Mesendoderm (in vitro differentiated cells): ENCODE results near the gene KIF5B.

Source experiments
- DNase-seq: peaks from one replicate; pipeline ENCODE4 v3.0.0; 2013
- H2AK5ac ChIP-seq: 2 replicates; pipeline ENCODE4 v1.6.1; 2013; ENCODE audit warnings: low read length, inconsistent platforms
- H2BK120ac ChIP-seq: 2 replicates; pipeline ENCODE4 v1.6.1; 2013; ENCODE audit warnings: low read depth, mild to moderate bottlenecking, low read length, moderate library complexity, mixed read lengths
- H2BK15ac ChIP-seq: replicated peaks from 2 replicates; pipeline ENCODE4 v1.6.1; 2013; ENCODE audit warnings: low read depth, mild to moderate bottlenecking, moderate library complexity
- H2BK5ac ChIP-seq: 2 replicates; pipeline ENCODE4 v1.6.1; 2013; ENCODE audit warnings: low read length, inconsistent platforms
- H3K18ac ChIP-seq: 2 replicates; pipeline ENCODE4 v1.6.1; 2013; ENCODE audit warnings: mild to moderate bottlenecking, low read length, mixed read lengths
- H3K23ac ChIP-seq: one replicate; pipeline ENCODE4 v1.6.1; 2013; ENCODE audit warnings: low read length
- H3K27ac ChIP-seq: 2 replicates; pipeline ENCODE4 v1.5.1; 2013; ENCODE audit warnings: low read depth, mild to moderate bottlenecking, inconsistent platforms, low read length, moderate library complexity
- H3K27me3 ChIP-seq: 2 replicates; pipeline ENCODE4 v1.6.1; 2013; ENCODE audit warnings: low read length, control low read depth, mild to moderate bottlenecking, inconsistent platforms; ENCODE audit not compliant: insufficient read depth, poor library complexity
- H3K36me3 ChIP-seq: 2 replicates; pipeline ENCODE4 v1.6.1; 2013; ENCODE audit warnings: low read length, inconsistent platforms; ENCODE audit not compliant: control insufficient read depth, insufficient read depth
- H3K4ac ChIP-seq: one replicate; pipeline ENCODE4 v1.6.1; 2013; ENCODE audit warnings: low read depth, mild to moderate bottlenecking, low read length, moderate library complexity
- H3K4me1 ChIP-seq: 2 replicates; pipeline ENCODE4 v1.6.1; 2013; ENCODE audit warnings: low read depth, low read length, inconsistent platforms; ENCODE audit not compliant: control insufficient read depth
- H3K4me2 ChIP-seq: 2 replicates; pipeline ENCODE4 v1.6.1; 2013; ENCODE audit warnings: low read length
- H3K4me3 ChIP-seq: 2 replicates; pipeline ENCODE4 v1.5.1; 2013; ENCODE audit warnings: mild to moderate bottlenecking, low read length
- H3K56ac ChIP-seq: one replicate; pipeline ENCODE4 v1.6.1; 2013; ENCODE audit warnings: low read length
- H3K79me1 ChIP-seq: 2 replicates; pipeline ENCODE4 v1.6.1; 2013; ENCODE audit warnings: low read length, inconsistent platforms
- H3K79me2 ChIP-seq: 2 replicates; pipeline ENCODE4 v1.6.1; 2013; ENCODE audit warnings: mild to moderate bottlenecking, low read length; ENCODE audit not compliant: control insufficient read depth, insufficient read depth
- H3K9ac ChIP-seq: 2 replicates; pipeline ENCODE4 v1.6.1; 2013; ENCODE audit warnings: low read length, inconsistent platforms
- H4K5ac ChIP-seq: one replicate; pipeline ENCODE4 v1.6.1; 2013; ENCODE audit warnings: low read length
- H4K8ac ChIP-seq: one replicate; pipeline ENCODE4 v1.6.1; 2013; ENCODE audit warnings: low read depth, mild to moderate bottlenecking, control low read depth, low read length, moderate library complexity
- WGBS: extraction: QIAGEN DNeasy Blood & Tissue Kit; methylation state at CpG from one replicate; pipeline ENCODE4 v1.1.7; 2013; ENCODE audit warnings: low lambda C conversion rate, missing lambda C conversion rate; ENCODE audit not compliant: insufficient coverage; ENCODE audit errors: extremely low coverage; 5-methylcytosine and 5-hydroxymethylcytosine counted together

Gene KIF5B

GRCh38 chr10:32038777-32039176 lies 17.4 kb downstream of the KIF5B start:
- WGBS = 100% methylated on average over 2 of the region's 3 CpGs
- no peak overlapping the region for H2BK15ac ChIP-seq
- no peak overlapping the region for H3K27ac ChIP-seq
- H3K4ac ChIP-seq = no peak overlapping the region
- H3K79me2 ChIP-seq = peaks cover 26% of the 10 kb centered on the region
- no peak overlapping the region for H4K5ac ChIP-seq
- no peak overlapping the region for H2AK5ac ChIP-seq
- H3K4me1 ChIP-seq = no peaks in the 10 kb centered on the region
- no peak overlapping the region for H3K56ac ChIP-seq
- H3K36me3 ChIP-seq = peaks cover 2% of the 10 kb centered on the region
- H2BK5ac ChIP-seq = no peak overlapping the region
- no peak overlapping the region for H4K8ac ChIP-seq
- no peak overlapping the region for H3K4me2 ChIP-seq
- H3K27me3 ChIP-seq = no peaks in the 10 kb centered on the region
- H2BK120ac ChIP-seq = no peak overlapping the region
- no peak overlapping the region for H3K4me3 ChIP-seq
- no peak overlapping the region for H3K23ac ChIP-seq
- no peak overlapping the region for H3K9ac ChIP-seq
- H3K18ac ChIP-seq = no peak overlapping the region
- peaks cover 3% of the 10 kb centered on the region for H3K79me1 ChIP-seq
- peak; percentile 73 for DNase-seq

- Histone ChIP-seq H2BK15ac (no peak overlapping the region), H2BK5ac (no peak overlapping the region), H2BK120ac (no peak overlapping the region), H3K27ac (no peak overlapping the region), H2AK5ac (no peak overlapping the region), H3K27me3 (no peaks in the 10 kb centered on the region), H3K4me3 (no peak overlapping the region), H3K36me3 (peaks cover 3% of the 10 kb centered on the region), H4K8ac (no peak overlapping the region), H3K56ac (no peak overlapping the region), H3K4me1 (no peaks in the 10 kb centered on the region), H3K79me1 (peaks cover 1% of the 10 kb centered on the region), H3K4ac (no peak overlapping the region), H3K4me2 (no peak overlapping the region), H3K23ac (no peak overlapping the region), H4K5ac (no peak overlapping the region), H3K18ac (no peak overlapping the region), H3K79me2 (peaks cover 13% of the 10 kb centered on the region), H3K9ac (no peak overlapping the region)
- DNase-seq = no peak
- WGBS = no CpG with 5 or more reads among the region's 4 CpGs
Observed at GRCh38 chr10:32036922-32037321, 19.3 kb downstream of the KIF5B start.

- Histone ChIP-seq H3K4me3 (no peak overlapping the region), H3K23ac (no peak overlapping the region), H3K4me1 (no peaks in the 10 kb centered on the region), H2BK5ac (no peak overlapping the region), H2BK15ac (no peak overlapping the region), H3K79me2 (peaks cover 3% of the 10 kb centered on the region), H3K4ac (no peak overlapping the region), H3K36me3 (peaks cover 5% of the 10 kb centered on the region), H3K9ac (no peak overlapping the region), H3K27ac (no peak overlapping the region), H3K4me2 (no peak overlapping the region), H2AK5ac (no peak overlapping the region), H2BK120ac (no peak overlapping the region), H3K56ac (no peak overlapping the region), H3K18ac (no peak overlapping the region), H4K5ac (no peak overlapping the region), H4K8ac (no peak overlapping the region), H3K27me3 (no peaks in the 10 kb centered on the region), H3K79me1 (no peaks in the 10 kb centered on the region)
- DNase-seq = no peak
- WGBS = no CpG with 5 or more reads among the region's 1 CpG
Observed at GRCh38 chr10:32035038-32035437, 21.2 kb downstream of the KIF5B start.

- Histone ChIP-seq H3K4me1 (no peaks in the 10 kb centered on the region), H3K9ac (no peak overlapping the region), H3K18ac (no peak overlapping the region), H2AK5ac (no peak overlapping the region), H4K5ac (no peak overlapping the region), H3K4me2 (no peak overlapping the region), H3K79me1 (no peaks in the 10 kb centered on the region), H3K79me2 (peaks cover 5% of the 10 kb centered on the region), H3K4ac (no peak overlapping the region), H3K56ac (no peak overlapping the region), H3K36me3 (peaks cover 5% of the 10 kb centered on the region), H4K8ac (no peak overlapping the region), H2BK15ac (no peak overlapping the region), H3K27me3 (no peaks in the 10 kb centered on the region), H2BK120ac (no peak overlapping the region), H3K4me3 (no peak overlapping the region), H3K23ac (no peak overlapping the region), H3K27ac (no peak overlapping the region), H2BK5ac (no peak overlapping the region)
- DNase-seq = peak; percentile 65
- no CpG with 5 or more reads among the region's 5 CpGs for WGBS
Observed at GRCh38 chr10:32033171-32033570, 23.1 kb downstream of the KIF5B start.

GRCh38 chr10:32031920-32032319 lies 24.3 kb downstream of the KIF5B start:
- Histone ChIP-seq H2BK5ac (no peak overlapping the region), H2BK15ac (no peak overlapping the region), H4K5ac (no peak overlapping the region), H3K79me1 (no peaks in the 10 kb centered on the region), H3K36me3 (peaks cover 4% of the 10 kb centered on the region), H3K56ac (no peak overlapping the region), H3K27me3 (no peaks in the 10 kb centered on the region), H3K4me3 (no peak overlapping the region), H3K4ac (no peak overlapping the region), H4K8ac (no peak overlapping the region), H3K23ac (no peak overlapping the region), H3K27ac (no peak overlapping the region), H2BK120ac (no peak overlapping the region), H3K4me2 (no peak overlapping the region), H3K9ac (no peak overlapping the region), H3K79me2 (peaks cover 4% of the 10 kb centered on the region), H2AK5ac (no peak overlapping the region), H3K4me1 (no peaks in the 10 kb centered on the region), H3K18ac (no peak overlapping the region)
- WGBS = no CpG with 5 or more reads among the region's 4 CpGs
- no peak for DNase-seq

GRCh38 chr10:32031424-32031823 lies 24.8 kb downstream of the KIF5B start:
- Histone ChIP-seq H3K4ac (no peak overlapping the region), H3K9ac (no peak overlapping the region), H3K79me1 (no peaks in the 10 kb centered on the region), H2BK15ac (no peak overlapping the region), H4K8ac (no peak overlapping the region), H2BK120ac (no peak overlapping the region), H3K36me3 (peaks cover 4% of the 10 kb centered on the region), H3K4me2 (no peak overlapping the region), H3K4me3 (no peak overlapping the region), H2AK5ac (no peak overlapping the region), H3K27me3 (no peaks in the 10 kb centered on the region), H3K56ac (no peak overlapping the region), H3K79me2 (peaks cover 3% of the 10 kb centered on the region), H3K4me1 (no peaks in the 10 kb centered on the region), H3K23ac (no peak overlapping the region), H2BK5ac (no peak overlapping the region), H4K5ac (no peak overlapping the region), H3K27ac (no peak overlapping the region), H3K18ac (no peak overlapping the region)
- DNase-seq = no peak
- WGBS = no CpG with 5 or more reads among the region's 6 CpGs
